ENCODE data around the gene DEDD.

Gene DEDD

GRCh38 chr1:161106431-161106830 lies 26.0 kb downstream of the DEDD start:
- no peak for TF ChIP-seq CTCF (IDR thresholded peaks at IDR 0.05)
- no peak for DNase-seq (ENCODE audit: low spot score)
- no peak overlapping the region for H3K27ac ChIP-seq
- no peak overlapping the region for H3K4me3 ChIP-seq

GRCh38 chr1:161100556-161100955 lies 31.9 kb downstream of the DEDD start:
- no peak overlapping the region for H3K27ac ChIP-seq
- no peak for TF ChIP-seq CTCF (IDR thresholded peaks at IDR 0.05)
- H3K4me3 ChIP-seq: no peak overlapping the region
- DNase-seq (ENCODE audit: low spot score): no peak

- DNase-seq (ENCODE audit: low spot score): no peak
- H3K27ac ChIP-seq: peak overlapping the region in 1 of 2 donors; percentile 78
- no peak for TF ChIP-seq CTCF (IDR thresholded peaks at IDR 0.05)
Measured at GRCh38 chr1:161099090-161099802, 33.2 kb downstream of the DEDD start.

GRCh38 chr1:161098210-161099068 lies 34.0 kb downstream of the DEDD start, which contains the start of gene KLHDC9:
Gene KLHDC9 (plus strand): TSS chr1:161098361. CDS start chr1:161098536, 175 bp downstream.
- no peak for TF ChIP-seq CTCF (IDR thresholded peaks at IDR 0.05)
- H3K27ac ChIP-seq: peak within 1 kb of the TSS; percentile 69 to 78
- no peak for DNase-seq (ENCODE audit: low spot score)

More at GRCh38 chr1:161099090-161099802, 33.2 kb downstream of the DEDD start:
- peak overlapping the region; percentile 76 for H3K4me3 ChIP-seq

GRCh38 chr1:161096530-161096929 lies 35.9 kb downstream of the DEDD start:
- no peak for DNase-seq (ENCODE audit: low spot score)
- no peak for TF ChIP-seq CTCF (IDR thresholded peaks at IDR 0.05)
- peak overlapping the region in 1 of 2 donors; percentile 52 for H3K27ac ChIP-seq
- H3K4me3 ChIP-seq: no peak overlapping the region

More at GRCh38 chr1:161098210-161099068, 34.0 kb downstream of the DEDD start, which contains the start of gene KLHDC9:
- H3K4me3 ChIP-seq: peak within 1 kb of the TSS; percentile 76

GRCh38 chr1:161096015-161096414 lies 36.5 kb downstream of the DEDD start:
- TF ChIP-seq CTCF (IDR thresholded peaks at IDR 0.05): no peak
- Histone ChIP-seq H3K4me3 (no peak overlapping the region), H3K27ac (peak overlapping the region in 1 of 2 donors; percentile 13)
- DNase-seq (ENCODE audit: low spot score): no peak

Measured in coronary artery (tissue), 2 donors.